HG03469 (cell line): ENCODE data around the gene SLC34A3.
"Not testable (repeated sequence)": the region's sequence is repeated elsewhere in the genome, so short reads cannot be mapped to it uniquely, and the experiment has no call there.

Source experiments
- ATAC-seq: cut with Tn5 transposase; IDR thresholded peaks from one replicate; pipeline ENCODE4 v1.9.1; 2021; ENCODE audit warnings: mild to moderate bottlenecking, moderate library complexity, moderate number of reproducible peaks; ENCODE audit not compliant: unreplicated experiment

The SLC34A3 gene

DNA sequence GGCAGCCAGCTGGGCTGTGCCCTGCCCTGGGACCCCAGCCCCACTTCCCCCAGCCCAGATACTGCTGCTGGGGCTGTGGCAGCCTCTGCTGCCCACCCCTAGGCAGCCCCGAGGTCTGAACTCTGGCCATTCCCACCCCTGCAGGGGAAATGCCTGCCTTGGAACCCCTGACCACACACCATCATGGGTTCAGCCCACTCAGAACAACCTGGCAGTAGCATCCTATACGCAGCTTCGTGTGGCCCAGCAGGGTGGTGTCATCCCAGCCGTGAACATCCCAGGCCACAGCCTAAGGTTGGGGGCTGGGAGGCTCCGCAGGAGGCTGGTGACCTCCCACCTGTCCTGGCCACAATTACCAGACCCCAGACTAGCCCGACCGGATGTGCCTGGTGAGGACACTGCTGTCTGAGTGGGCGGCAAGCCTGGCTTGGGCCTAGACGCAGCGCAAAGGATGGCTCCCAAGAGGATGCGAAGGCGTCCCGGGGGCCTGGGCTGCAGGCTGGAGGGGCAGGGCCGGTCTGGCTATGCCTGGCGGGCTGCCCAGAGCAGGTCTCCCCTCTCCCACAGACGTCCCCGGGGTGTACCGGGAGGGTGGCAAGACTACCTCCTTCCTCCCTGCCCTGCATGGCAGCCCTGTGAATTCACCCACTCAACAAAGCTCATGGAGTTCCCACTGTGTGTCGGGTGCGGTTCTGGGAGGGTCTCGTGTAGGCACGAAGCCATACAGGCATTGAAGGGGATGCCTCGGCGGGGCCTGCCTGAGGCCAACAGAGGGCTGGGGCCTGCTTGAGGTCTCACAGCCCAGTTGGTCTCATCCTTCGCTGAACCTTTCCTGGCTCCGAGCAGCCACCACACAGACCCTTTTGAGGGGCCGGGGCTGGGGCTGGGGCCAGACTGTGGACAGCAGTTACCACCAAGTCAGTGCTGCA lies 1.5 kb upstream of the SLC34A3 start:
- ATAC-seq: no peak

DNA sequence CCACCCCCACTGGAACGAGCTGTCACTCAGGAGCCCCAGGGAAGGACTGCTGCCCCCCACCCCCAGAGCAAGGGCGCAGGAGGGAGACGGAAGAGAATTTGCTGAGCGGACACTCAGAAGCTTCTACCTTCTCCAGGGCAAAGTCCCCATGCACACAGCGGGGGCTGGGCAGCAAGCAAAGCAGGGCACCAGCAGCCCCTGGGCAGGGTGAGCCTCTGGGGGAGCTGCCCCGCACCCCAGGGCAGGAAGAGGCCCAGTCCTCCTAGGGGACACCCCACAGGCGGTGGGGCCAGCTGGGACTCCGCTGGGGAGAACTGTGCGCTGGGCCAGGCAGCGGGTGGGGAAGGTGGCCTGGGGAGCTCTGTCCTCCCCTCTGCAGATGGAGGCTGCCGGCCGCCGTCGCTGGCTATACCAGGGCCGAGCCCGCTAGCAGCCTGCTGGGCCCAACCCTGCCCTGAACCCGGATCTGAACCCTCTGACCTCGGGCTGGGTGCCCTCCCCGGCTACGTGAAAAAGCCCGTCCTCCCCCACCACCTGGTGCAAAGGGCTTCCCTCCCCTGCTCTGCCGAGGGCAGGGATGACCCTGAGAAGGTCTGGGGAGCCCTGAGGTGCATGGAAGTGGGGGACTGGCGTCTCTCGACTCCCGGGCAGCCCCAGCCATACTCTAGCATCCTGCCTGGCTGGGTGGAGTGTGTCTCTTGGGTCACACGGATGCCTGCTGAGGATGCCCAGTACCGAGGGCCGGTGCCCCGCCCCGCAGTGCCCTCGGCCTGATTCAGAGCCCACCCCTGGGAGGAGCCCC lies 597 bp upstream of the SLC34A3 start:
- ATAC-seq: no peak

GRCh38 chr9:137231372-137232039 lies 805 bp downstream of the SLC34A3 start:
- ATAC-seq: no peak

- ATAC-seq: no peak
Measured at GRCh38 chr9:137232101-137232500, 1.4 kb downstream of the SLC34A3 start.

- ATAC-seq: no peak
Measured at GRCh38 chr9:137232510-137232909, 1.8 kb downstream of the SLC34A3 start.

GRCh38 chr9:137233143-137233980 lies 2.7 kb downstream of the SLC34A3 start:
- no peak for ATAC-seq

- no peak for ATAC-seq
Measured at GRCh38 chr9:137234055-137234697, 3.5 kb downstream of the SLC34A3 start.

GRCh38 chr9:137234758-137235423 lies 4.2 kb downstream of the SLC34A3 start:
- no peak for ATAC-seq

GRCh38 chr9:137235424-137236237 lies 4.9 kb downstream of the SLC34A3 start:
- no peak for ATAC-seq

- ATAC-seq: no peak
Measured at GRCh38 chr9:137236238-137236935, 5.7 kb downstream of the SLC34A3 start.

- ATAC-seq: no peak
Measured at GRCh38 chr9:137236936-137237421, 6.3 kb downstream of the SLC34A3 start.

GRCh38 chr9:137237759-137238726 lies 7.3 kb downstream of the SLC34A3 start:
- no peak for ATAC-seq

DNA sequence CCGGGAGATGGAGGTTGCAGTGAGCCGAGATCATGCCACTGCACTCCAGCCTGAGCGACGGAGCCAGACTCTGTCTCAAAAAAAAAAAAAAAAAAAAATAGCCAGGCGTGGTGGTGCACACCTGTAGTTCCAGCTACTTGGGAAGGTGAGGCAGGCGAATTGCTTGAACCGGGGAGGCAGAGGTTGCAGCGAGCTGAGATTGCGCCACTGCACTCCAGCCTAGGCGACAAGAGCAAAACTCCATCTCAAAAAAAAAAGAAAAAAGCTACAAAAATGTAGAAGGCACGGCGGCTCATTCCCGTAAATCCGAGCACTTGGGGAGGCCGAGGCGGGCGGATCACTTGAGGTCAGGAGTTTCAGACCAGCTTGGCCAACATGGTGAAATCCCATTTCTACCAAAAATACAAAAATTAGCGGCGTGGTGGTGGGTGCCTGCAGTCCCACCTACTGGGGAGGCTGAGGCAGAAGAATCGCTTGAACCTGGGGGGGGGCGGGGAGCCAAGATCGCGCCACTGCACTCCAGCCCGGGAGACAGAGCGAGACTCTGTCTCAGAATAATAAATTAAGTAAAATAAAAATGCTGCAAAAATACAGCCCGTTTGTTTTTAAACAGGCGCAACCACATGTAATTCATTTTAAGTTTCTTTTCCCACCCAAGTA lies 9.0 kb downstream of the SLC34A3 start:
- not testable (repeated sequence) for ATAC-seq

DNA sequence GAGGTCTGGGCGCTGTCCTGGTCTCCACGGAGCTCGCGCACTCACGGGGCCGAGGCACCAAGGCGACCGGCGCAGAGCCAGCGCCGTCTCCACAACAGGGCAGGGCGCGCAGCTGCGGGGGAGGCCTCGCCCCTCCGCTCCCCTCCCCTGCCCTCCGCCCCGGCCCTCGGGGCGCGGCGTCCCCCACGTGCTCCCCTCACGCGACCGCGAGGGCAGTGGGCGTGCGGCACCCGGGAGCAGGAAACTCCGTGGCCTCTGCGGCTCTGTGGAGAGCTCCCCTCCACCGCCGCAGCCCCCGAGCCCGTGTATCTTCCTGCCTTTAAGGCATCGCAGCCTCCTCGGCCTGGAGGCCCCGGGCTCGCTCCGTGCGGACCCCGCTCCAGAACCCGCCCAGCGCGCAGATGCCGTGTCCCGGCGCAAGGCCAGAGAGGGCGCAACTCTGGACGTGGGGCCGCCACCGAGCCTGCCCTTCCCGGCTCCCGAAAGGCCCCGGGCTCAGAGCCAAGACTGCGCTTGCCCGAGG lies 9.7 kb downstream of the SLC34A3 start:
- peak; percentile 19 for ATAC-seq

DNA sequence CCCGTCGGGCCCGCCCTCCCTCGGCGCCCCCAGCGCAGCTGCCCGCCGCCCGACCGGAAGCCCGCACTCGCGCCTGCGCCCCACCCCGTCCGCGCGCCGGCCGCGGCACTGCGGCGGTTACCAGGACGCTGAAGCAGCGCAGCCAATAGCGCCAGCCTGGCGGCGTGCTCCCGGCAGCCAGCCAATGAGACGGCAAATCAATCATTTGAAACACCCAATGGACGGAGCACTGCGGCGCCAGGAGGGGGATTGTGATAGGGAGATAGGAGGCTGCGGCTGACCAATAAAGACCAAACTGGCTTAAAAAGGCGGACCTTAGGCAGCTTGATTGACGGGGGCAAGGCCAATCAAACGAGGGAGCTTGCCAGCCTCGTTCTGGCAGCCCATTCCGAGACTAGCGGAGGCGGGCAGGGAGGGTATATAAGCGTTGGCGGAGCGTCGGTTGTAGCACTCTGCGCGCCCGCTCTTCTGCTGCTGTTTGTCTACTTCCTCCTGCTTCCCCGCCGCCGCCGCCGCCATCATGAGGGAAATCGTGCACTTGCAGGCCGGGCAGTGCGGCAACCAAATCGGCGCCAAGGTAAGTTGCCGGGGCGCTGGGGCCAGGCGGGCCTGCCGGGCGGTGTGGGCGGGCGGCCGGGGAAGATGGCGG lies 10.3 kb downstream of the SLC34A3 start, which contains the start of gene TUBB4B:
Gene TUBB4B (plus strand): TSS at position 447 of the 649 bp plus-strand sequence. CDS start 74 bp downstream, at position 521.
- ATAC-seq: peak; percentile 76
